Measurements from ENCODE around the gene PEX14. TPM values are rescaled to one million over a fixed set of nuclear protein-coding genes. Genes with fewer than 3 reads are reported as not detected.

Gene PEX14
- total and polyA plus RNA-seq, 11 donors = 14.9 to 28.7 (median 20.4) TPM

DNA sequence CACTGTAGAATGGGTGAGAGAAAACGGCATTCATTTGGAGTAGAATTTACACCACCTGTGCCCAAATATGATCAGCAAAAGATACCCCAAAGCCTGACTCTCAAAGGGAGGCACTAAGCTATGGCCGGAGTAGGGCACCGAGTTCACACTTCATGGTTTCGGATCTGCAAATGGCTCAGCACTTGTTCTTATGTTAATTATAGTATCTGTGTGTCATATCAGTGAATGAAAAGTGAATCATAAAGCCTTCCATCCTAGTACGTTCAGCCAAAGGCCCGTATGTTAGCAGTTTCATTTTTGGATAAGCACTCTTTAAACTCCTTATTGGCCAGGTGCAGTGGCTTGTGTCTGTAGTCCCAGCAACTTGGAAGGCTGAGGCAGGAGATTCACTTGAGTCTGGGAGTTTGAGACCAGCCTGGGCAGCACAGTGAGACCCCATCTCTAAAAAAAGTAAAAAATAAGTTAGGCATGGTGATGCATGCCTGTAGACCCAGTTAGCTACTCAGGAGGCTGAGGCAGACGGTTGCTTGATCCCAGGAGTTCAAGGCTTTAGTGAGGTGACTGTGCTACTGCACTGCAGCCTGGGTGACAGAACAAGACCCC lies 29.9 kb upstream of the PEX14 start:
- intact Hi-C loops (cut with DNase I) = no loop called here
- WGBS, 4 donors = 88 to 92% (median 90%) methylated on average over 7 of the region's 7 CpGs
- Histone ChIP-seq H3K9me3 (no peaks in the 10 kb centered on the region), H3K36me3 (peaks cover 0 to 30% (median 3%) of the 10 kb centered on the region in 9 donors), H3K4me3 (no peak overlapping the region), H3K27me3 (no peaks in the 10 kb centered on the region), H3K27ac (no peak overlapping the region), H3K4me1 (no peaks in the 10 kb centered on the region)
- ATAC-seq = no peak
- DNase-seq = no peak
- TF ChIP-seq, protein P1, sequence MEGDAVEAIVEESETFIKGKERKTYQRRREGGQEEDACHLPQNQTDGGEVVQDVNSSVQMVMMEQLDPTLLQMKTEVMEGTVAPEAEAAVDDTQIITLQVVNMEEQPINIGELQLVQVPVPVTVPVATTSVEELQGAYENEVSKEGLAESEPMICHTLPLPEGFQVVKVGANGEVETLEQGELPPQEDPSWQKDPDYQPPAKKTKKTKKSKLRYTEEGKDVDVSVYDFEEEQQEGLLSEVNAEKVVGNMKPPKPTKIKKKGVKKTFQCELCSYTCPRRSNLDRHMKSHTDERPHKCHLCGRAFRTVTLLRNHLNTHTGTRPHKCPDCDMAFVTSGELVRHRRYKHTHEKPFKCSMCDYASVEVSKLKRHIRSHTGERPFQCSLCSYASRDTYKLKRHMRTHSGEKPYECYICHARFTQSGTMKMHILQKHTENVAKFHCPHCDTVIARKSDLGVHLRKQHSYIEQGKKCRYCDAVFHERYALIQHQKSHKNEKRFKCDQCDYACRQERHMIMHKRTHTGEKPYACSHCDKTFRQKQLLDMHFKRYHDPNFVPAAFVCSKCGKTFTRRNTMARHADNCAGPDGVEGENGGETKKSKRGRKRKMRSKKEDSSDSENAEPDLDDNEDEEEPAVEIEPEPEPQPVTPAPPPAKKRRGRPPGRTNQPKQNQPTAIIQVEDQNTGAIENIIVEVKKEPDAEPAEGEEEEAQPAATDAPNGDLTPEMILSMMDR (IDR thresholded peaks at IDR 0.05) = no peak
- TF ChIP-seq POLR2A (IDR thresholded peaks at IDR 0.05) = no peak

DNA sequence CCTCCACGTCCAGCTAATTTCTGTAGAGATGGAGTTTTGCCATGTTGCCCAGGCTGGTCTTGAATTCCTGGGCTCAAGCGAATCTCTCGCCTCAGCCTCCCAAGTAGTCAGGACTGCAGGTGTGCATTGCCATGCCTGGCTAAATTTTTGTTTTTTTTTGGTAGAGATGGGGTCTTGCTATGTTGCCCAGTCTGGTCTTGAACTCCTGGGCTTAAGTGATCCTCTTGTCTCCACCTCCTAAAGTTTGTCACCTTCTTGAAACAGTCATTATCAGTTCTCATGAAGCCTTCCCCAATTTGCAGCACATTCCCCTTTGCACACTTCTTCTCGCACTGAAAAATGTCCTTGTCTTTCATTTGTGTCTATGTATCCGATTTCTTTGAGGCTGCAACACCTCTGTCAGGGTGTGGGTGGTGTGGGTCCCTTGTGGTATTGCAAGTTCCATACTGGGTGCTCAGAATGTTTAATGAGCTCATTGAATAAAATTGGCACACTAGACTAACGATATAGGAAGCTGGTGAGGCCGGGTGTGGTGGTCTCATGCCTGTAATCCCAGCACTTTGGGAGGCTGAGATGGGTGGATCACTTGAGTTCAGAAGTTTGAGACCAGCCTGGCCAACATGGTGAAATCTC lies 27.8 kb upstream of the PEX14 start:
- no peak for DNase-seq
- no peaks in the 10 kb centered on the region for H3K9me3 ChIP-seq
- peaks cover 0 to 17% (median 0%) of the 10 kb centered on the region in 9 donors for H3K36me3 ChIP-seq
- no peaks in the 10 kb centered on the region for H3K27me3 ChIP-seq
- no peak for TF ChIP-seq POLR2A (IDR thresholded peaks at IDR 0.05)
- TF ChIP-seq, protein P1 (IDR thresholded peaks at IDR 0.05) = no peak
- H3K4me1 ChIP-seq = peaks cover 0 to 11% (median 3%) of the 10 kb centered on the region in 12 donors
- no peak for ATAC-seq
- H3K4me3 ChIP-seq = no peak overlapping the region
- 95 to 97% (median 95%) methylated on average over 7 of the region's 7 CpGs for WGBS, 4 donors
- intact Hi-C loops (cut with DNase I) = no loop called here
- H3K27ac ChIP-seq = no peak overlapping the region

DNA sequence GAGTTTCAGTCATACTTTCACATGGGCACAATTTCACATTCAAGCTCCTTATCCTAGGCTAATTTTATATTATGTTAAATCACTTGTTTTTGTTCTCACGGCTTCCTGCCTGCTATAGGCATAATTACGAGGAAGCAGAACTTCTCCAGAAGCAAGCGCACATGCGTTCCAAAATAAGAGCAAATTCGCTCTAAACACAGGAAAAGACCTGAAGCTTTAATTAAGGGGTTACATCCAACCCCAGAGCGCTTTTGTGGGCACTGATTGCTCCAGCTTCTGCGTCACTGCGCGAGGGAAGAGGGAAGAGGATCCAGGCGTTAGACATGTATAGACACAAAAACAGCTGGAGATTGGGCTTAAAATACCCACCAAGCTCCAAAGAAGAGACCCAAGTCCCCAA lies 25.0 kb upstream of the PEX14 start, which contains the start of gene CORT:
CORT (plus strand) TSS at position 281 of the 400 bp plus-strand sequence. CDS start 193 bp downstream, outside the sequence.
- ATAC-seq (no peak), DNase-seq (no peak)
- TF ChIP-seq POLR2A (IDR thresholded peaks at IDR 0.05) = no peak
- TF ChIP-seq, protein P1 (IDR thresholded peaks at IDR 0.05) = no peak
- intact Hi-C loops (cut with DNase I) = no loop called here
- H3K4me3 ChIP-seq = no peak within 1 kb of the TSS
- H3K27me3 ChIP-seq = no peaks in the 10 kb centered on the region
- WGBS, 4 donors = 80 to 91% (median 89%) methylated on average over 10 of the region's 10 CpGs
- no peak within 1 kb of the TSS for H3K27ac ChIP-seq
- peaks cover 0 to 2% (median 0%) of the 10 kb centered on the region in 9 donors for H3K36me3 ChIP-seq
- H3K9me3 ChIP-seq = no peaks in the 10 kb centered on the region
- peaks cover 0 to 11% (median 3%) of the 10 kb centered on the region in 12 donors for H3K4me1 ChIP-seq

DNA sequence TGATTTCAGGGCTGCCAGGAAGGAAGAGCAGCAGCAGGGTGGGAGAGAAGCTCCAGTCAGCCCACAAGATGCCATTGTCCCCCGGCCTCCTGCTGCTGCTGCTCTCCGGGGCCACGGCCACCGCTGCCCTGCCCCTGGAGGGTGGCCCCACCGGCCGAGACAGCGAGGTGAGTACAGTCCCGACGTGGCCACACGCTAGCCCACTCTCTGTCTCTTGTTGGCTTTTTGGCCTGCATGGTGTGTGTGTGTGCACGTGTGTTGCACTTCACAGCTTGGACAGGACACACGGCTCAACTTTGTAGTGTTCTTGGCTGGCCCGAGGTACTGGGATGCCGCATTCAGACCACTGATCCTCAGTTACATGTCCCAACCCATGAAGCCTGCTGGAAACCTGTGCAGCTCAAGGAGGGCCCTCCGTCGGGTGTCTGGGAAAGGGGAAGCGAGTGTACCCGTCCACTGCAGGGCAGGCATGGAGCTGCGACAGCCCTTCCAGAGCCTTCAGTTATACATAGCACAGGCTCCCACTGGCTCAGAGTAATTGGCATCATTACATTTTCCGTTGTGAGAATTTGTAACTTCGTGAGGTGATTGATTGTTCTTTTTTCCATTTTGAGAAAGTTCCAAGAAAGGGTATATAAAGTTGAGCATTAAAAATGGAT lies 24.5 kb upstream of the PEX14 start:
- WGBS, 4 donors = 81 to 83% (median 82%) methylated on average over 21 of the region's 21 CpGs
- no peaks in the 10 kb centered on the region for H3K36me3 ChIP-seq
- no peaks in the 10 kb centered on the region for H3K27me3 ChIP-seq
- H3K9me3 ChIP-seq = no peaks in the 10 kb centered on the region
- TF ChIP-seq, protein P1 (IDR thresholded peaks at IDR 0.05) = no peak
- TF ChIP-seq POLR2A (IDR thresholded peaks at IDR 0.05) = no peak
- no peak for DNase-seq
- H3K4me1 ChIP-seq = peaks cover 0 to 11% (median 3%) of the 10 kb centered on the region in 12 donors
- intact Hi-C loops (cut with DNase I) = no loop called here
- H3K4me3 ChIP-seq = no peak overlapping the region
- H3K27ac ChIP-seq = no peak overlapping the region
- no peak for ATAC-seq

Measured in heart left ventricle (tissue), 16 donors.